DOHH2 (cell line): ENCODE measurements around the gene IL1RAPL1.

Experiments
- EZH2phosphoT487 ChIP-seq: fragments of 200-600 bp; sonication (generic); IDR thresholded peaks from 2 replicates; pipeline ENCODE4 v1.6.1; 2017; ENCODE audit warnings: borderline replicate concordance, mild to moderate bottlenecking, antibody characterized with exemption, low read length, moderate library complexity, mixed read lengths
- TF ChIP-seq, protein P1 (sequence below): fragments of 200-600 bp; sonication (generic); IDR thresholded peaks from one replicate; pipeline ENCODE4 v1.5.1; 2014; ENCODE audit warnings: antibody characterized with exemption, mild to moderate bottlenecking, low read depth, low read length; ENCODE audit not compliant: poor library complexity, severe bottlenecking

DNA sequence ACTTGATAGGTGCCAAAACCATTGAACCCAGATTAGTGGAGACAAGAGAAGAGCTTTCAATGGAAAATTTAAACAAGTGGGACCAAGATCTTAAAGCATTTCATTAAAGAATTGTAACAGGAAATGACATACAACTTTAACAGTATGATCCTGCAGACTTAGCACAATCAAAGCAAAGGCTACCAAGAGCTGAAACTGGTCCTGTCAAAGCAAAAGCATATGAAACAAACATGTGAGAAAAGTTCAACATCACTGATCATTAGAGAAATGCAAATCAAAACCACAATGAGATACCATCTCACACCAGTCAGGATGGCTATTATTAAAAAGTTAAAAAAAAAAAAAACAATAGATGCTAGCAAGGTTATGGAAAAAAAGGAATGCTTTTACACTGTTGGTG, 425.6 kb downstream of the IL1RAPL1 start:
- TF ChIP-seq, protein P1, sequence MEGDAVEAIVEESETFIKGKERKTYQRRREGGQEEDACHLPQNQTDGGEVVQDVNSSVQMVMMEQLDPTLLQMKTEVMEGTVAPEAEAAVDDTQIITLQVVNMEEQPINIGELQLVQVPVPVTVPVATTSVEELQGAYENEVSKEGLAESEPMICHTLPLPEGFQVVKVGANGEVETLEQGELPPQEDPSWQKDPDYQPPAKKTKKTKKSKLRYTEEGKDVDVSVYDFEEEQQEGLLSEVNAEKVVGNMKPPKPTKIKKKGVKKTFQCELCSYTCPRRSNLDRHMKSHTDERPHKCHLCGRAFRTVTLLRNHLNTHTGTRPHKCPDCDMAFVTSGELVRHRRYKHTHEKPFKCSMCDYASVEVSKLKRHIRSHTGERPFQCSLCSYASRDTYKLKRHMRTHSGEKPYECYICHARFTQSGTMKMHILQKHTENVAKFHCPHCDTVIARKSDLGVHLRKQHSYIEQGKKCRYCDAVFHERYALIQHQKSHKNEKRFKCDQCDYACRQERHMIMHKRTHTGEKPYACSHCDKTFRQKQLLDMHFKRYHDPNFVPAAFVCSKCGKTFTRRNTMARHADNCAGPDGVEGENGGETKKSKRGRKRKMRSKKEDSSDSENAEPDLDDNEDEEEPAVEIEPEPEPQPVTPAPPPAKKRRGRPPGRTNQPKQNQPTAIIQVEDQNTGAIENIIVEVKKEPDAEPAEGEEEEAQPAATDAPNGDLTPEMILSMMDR: no peak
- TF ChIP-seq EZH2phosphoT487: no peak
